GM18951 (cell line): ENCODE measurements around the gene DBP.

Source experiments
- POLR2A ChIP-seq: IDR thresholded peaks from 4 replicates; pipeline ENCODE4 v1.6.1; 2011; ENCODE audit warnings: mild to moderate bottlenecking; ENCODE audit not compliant: insufficient read length, insufficient read depth; ENCODE audit errors: extremely low read depth
- in situ Hi-C: fragments of 300-500 bp; cut with MboI; formaldehyde crosslinking; loops from one replicate; pipeline ENCODE4 v1.12.0; 2022; ENCODE audit warnings: low sequenced_read_pairs, mixed read lengths, inconsistent platforms; ENCODE audit not compliant: unreplicated experiment

The DBP gene

DNA sequence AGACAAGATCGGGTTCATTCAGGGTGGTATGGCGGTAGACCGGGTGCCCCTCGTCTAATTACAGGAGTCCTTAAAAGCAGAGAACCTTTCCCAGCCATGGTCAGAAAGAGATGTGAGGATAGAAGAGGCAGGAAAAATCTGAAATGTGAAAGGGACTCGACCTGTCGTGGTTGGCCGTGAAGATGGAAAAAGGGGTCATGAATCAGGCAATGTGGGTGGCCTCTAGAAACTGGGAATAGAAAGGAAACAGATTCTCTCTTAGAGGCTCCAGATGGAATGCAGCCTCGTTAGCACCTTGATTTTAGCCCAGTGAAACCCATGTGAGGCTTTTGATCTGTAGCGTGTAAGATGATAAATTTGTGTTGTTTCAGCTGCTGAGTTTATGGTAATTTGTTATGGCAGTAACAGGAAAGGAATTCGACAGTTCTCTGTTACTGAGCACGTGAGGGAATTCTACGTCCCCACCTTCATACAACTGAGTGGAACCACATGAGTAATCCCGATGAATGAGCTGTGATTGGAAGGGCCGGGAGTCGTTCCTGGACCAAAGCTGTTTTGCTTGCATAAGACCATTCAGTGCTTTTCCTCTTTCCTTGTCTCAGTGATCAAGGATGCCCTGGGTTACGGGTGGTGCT lies 19.8 kb upstream of the DBP start:
- TF ChIP-seq POLR2A: no peak
- in situ Hi-C loops: loop anchor here (10.0 kb wide), 1 partner anchor 328 kb away; no protein-coding TSS in a partner anchor

GRCh38 chr19:48654299-48655059 lies 17.3 kb upstream of the DBP start:
- no peak for TF ChIP-seq POLR2A
- in situ Hi-C loops: loop anchor here (10.0 kb wide), 1 partner anchor 330 kb away; no protein-coding TSS in a partner anchor

DNA sequence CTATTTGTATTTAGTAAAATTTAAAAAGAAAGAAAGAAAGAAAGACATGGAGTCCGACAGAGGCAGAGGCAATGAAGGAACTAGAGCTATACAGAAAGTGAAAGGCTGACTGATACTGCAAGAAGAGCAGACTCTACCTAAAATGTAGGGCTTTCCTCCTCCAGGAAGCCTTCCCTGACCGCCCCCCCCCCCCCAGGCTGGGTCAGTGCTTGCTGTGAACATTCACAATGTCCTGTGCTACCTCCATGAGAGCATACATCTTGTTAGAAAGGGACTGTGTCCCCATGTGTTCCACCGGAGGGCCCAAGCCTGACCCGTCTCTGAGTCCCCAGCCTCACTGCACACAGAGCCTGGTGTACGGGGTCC lies 14.5 kb upstream of the DBP start:
- in situ Hi-C loops: loop anchor here (10.0 kb wide), 1 partner anchor 333 kb away; no protein-coding TSS in a partner anchor
- no peak for TF ChIP-seq POLR2A

DNA sequence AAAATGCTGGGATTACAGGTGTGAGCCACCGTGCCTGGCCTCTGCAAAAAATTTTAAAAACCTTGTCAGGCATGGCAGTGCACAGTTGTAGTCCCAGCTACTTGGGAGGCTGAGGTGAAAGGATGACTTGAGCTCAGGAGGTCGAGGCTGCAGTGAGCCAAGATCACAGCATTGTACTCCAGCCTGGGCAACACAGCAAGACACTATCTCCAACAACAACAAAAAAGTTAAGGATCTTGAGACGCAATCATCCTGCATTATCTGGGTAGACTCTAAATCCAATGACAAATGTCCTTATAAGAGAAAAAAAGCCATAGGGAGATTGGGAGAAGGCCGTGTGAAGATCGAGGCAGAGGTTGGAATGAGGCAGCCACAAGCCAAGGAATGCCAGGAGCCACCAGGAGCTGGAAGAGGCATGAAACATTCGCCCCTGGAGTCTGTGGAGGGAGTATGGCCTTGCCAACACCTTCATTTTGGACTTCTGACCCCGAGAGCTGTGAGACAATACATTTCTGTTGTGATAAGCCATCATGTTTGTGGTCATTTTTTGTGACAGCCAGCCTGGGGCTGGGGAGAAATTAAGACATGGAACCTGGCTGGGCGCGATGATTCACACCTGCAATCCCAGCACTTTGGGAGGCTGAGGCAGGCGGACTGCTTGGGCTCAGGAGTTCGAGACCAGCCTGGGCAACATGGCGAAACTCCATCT lies 13.9 kb upstream of the DBP start:
- no peak for TF ChIP-seq POLR2A
- in situ Hi-C loops: loop anchor here (10.0 kb wide), 1 partner anchor 334 kb away; no protein-coding TSS in a partner anchor

- no peak for TF ChIP-seq POLR2A
- in situ Hi-C loops: no loop called here
Observed at GRCh38 chr19:48648134-48648533, 11.0 kb upstream of the DBP start.

- in situ Hi-C loops: no loop called here
- TF ChIP-seq POLR2A: no peak
Observed at GRCh38 chr19:48646722-48647216, 9.6 kb upstream of the DBP start.

GRCh38 chr19:48646001-48646721 lies 9.0 kb upstream of the DBP start, which contains the start of gene CA11:
TSS of gene CA11 (minus strand) at chr19:48646187. CDS start at chr19:48645632, 555 bp downstream.
- peak; percentile 40 for TF ChIP-seq POLR2A
- in situ Hi-C loops: no loop called here

DNA sequence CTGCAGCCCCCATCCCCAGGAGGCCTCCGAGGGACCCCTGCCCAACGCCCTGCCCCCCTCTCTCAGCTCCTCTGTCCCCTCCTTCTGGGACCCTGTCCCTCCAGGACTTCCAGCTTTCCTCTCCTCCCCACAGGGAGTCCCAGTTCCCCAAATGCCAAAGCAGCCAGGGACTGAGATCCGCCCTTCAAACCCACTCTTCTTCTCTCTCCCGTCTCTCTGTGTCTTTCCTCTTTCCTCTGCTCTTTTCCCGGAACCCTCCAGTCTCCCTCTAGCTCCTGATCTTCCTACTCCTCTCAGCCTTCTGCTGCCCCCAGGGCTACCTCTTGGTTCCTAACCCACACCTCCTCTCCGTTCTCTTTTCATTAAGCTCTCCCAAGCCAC lies 8.4 kb upstream of the DBP start:
- in situ Hi-C loops: no loop called here
- TF ChIP-seq POLR2A: no peak

- in situ Hi-C loops: no loop called here
- no peak for TF ChIP-seq POLR2A
Observed at GRCh38 chr19:48644839-48645619, 7.8 kb upstream of the DBP start.

- in situ Hi-C loops: no loop called here
- no peak for TF ChIP-seq POLR2A
Observed at GRCh38 chr19:48644355-48644754, 7.2 kb upstream of the DBP start.

DNA sequence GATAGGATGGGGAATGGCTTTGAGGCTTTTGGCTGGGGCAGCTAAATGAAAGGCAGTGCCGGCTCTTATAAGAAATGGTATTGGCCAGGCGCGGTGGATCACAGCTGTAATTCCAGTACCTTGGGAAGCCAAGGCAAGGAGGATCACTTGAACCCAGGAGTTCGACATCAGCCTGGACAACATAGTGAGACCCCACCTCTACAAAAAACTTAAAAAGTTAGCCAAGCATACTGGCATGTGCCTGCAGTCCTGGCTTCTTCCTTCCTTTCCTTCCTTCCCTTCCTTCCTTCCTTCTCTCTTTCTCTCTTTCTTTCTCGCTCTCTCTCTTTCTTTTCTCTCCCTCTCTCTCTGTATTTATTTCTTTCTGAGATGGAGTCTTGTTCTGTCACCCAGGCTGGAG lies 5.7 kb upstream of the DBP start:
- no peak for TF ChIP-seq POLR2A
- in situ Hi-C loops: no loop called here

GRCh38 chr19:48641850-48642249 lies 4.7 kb upstream of the DBP start:
- TF ChIP-seq POLR2A: no peak
- in situ Hi-C loops: no loop called here
